ENCODE results near the gene DCDC2. TPM values are rescaled to one million over a fixed set of nuclear protein-coding genes. Genes with fewer than 3 reads are reported as not detected.
A peak's percentile ranks its signal among the peaks of the same experiment; 100 is the strongest.
"Not testable (repeated sequence)": the region's sequence is repeated elsewhere in the genome, so short reads cannot be mapped to it uniquely, and the experiment has no call there.

DCDC2 gene
- total RNA-seq, 1 donor from 2014 or later = 15.2 TPM

- DNase-seq (ENCODE audit: low spot score) = no peak
Measured at GRCh38 chr6:24381476-24382219, 23.8 kb upstream of the DCDC2 start.

- DNase-seq (ENCODE audit: low spot score) = no peak
Measured at GRCh38 chr6:24378473-24379097, 20.7 kb upstream of the DCDC2 start.

GRCh38 chr6:24376871-24377270 is 19.0 kb upstream of the DCDC2 start:
- no peak for DNase-seq (ENCODE audit: low spot score)

- no peak for DNase-seq (ENCODE audit: low spot score)
Measured at GRCh38 chr6:24374612-24375011, 16.8 kb upstream of the DCDC2 start.

- DNase-seq (ENCODE audit: low spot score) = not testable (repeated sequence)
Measured at GRCh38 chr6:24365103-24365633, 7.3 kb upstream of the DCDC2 start.

- not testable (repeated sequence) for DNase-seq (ENCODE audit: low spot score)
Measured at GRCh38 chr6:24362363-24362762, 4.5 kb upstream of the DCDC2 start.

GRCh38 chr6:24359640-24360454 is 2.0 kb upstream of the DCDC2 start:
- DNase-seq (ENCODE audit: low spot score) = peak; percentile 73

- DNase-seq (ENCODE audit: low spot score) = no peak
Measured at GRCh38 chr6:24358219-24358821, 461 bp upstream of the DCDC2 start.

GRCh38 chr6:24356310-24356973 is 1.4 kb downstream of the DCDC2 start:
- DNase-seq (ENCODE audit: low spot score) = no peak

- no peak for DNase-seq (ENCODE audit: low spot score)
Measured at GRCh38 chr6:24355393-24355792, 2.5 kb downstream of the DCDC2 start.

GRCh38 chr6:24353861-24354260 is 4.0 kb downstream of the DCDC2 start:
- DNase-seq (ENCODE audit: low spot score) = no peak

- DNase-seq (ENCODE audit: low spot score) = no peak
Measured at GRCh38 chr6:24352434-24352833, 5.4 kb downstream of the DCDC2 start.

GRCh38 chr6:24344976-24345375 is 12.9 kb downstream of the DCDC2 start:
- DNase-seq (ENCODE audit: low spot score) = no peak

GRCh38 chr6:24340998-24341938 is 16.6 kb downstream of the DCDC2 start:
- no peak for DNase-seq (ENCODE audit: low spot score)

- no peak for DNase-seq (ENCODE audit: low spot score)
Measured at GRCh38 chr6:24339932-24340331, 17.9 kb downstream of the DCDC2 start.

GRCh38 chr6:24334285-24334684 is 23.6 kb downstream of the DCDC2 start:
- no peak for DNase-seq (ENCODE audit: low spot score)

- no peak for DNase-seq (ENCODE audit: low spot score)
Measured at GRCh38 chr6:24332317-24332716, 25.5 kb downstream of the DCDC2 start.

- DNase-seq (ENCODE audit: low spot score) = no peak
Measured at GRCh38 chr6:24330137-24330732, 27.6 kb downstream of the DCDC2 start.

GRCh38 chr6:24329451-24329850 is 28.4 kb downstream of the DCDC2 start:
- DNase-seq (ENCODE audit: low spot score) = no peak

GRCh38 chr6:24329022-24329421 is 28.8 kb downstream of the DCDC2 start:
- no peak for DNase-seq (ENCODE audit: low spot score)
